Fibroblast of gingiva (primary cell): Measurements from ENCODE around the gene MED12L.
A peak's percentile ranks its signal among the peaks of the same experiment; 100 is the strongest.

Experiments
- DNase-seq: peaks from one replicate; pipeline ENCODE4 v3.0.0-alpha.2; 2011; ENCODE audit warnings: low read depth

Gene MED12L

GRCh38 chr3:151423091-151423490, 337.6 kb downstream of the MED12L start:
- no peak for DNase-seq

GRCh38 chr3:151425627-151426340, 340.3 kb downstream of the MED12L start:
- no peak for DNase-seq

GRCh38 chr3:151426341-151426657, 340.8 kb downstream of the MED12L start:
- no peak for DNase-seq

- DNase-seq = no peak
Measured at GRCh38 chr3:151428386-151428785, 342.9 kb downstream of the MED12L start.

DNA sequence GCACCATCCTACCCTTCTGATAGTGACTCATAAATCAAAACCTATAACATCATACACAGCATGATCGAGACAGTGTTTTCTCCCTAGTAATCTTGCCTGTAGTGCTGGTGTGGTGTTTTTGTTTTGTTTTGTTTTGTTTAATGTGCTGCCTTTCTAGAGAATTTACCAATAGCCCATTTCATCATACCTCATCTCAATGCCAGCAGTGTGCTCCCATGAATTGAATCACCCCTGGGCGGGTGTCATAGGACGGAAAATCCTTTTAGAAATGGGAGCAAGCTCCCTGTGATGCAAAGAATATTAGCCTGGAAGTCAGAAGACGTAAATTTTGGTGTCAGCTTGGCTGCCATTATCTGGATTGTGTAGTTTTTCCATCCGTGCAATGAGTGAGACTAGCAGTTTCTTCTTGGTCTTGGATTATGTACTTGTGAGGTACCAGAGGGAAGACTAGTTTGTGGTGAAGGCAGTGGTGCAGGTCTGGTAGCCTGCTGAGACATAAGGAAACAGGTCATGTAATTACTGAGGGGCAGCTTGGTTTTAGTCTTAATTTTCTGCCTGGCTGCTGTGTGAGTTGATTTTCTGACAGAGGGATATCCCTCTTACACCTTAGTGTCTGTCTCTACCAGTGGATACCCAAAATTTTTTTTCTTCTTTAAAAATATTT, 345.5 kb downstream of the MED12L start:
- DNase-seq = peak; percentile 63

DNA sequence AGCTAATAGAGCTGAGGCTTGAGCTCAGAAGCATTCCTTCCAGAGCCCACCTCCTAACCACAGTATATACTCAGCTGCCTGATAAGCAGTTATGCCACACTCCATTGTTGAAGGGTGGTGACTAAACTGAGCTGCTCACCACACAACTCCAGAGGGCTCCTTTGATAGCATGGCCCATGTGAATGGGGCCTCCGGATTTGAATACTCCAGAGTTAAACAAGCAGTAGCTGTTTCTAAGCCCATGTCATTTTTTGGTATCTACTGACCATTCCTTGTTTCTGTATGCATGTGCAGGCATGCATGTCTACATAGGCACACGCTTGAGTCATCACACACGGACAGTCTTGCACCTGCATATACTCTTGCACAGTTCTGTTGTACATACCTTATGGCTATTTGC, 346.5 kb downstream of the MED12L start:
- no peak for DNase-seq

DNA sequence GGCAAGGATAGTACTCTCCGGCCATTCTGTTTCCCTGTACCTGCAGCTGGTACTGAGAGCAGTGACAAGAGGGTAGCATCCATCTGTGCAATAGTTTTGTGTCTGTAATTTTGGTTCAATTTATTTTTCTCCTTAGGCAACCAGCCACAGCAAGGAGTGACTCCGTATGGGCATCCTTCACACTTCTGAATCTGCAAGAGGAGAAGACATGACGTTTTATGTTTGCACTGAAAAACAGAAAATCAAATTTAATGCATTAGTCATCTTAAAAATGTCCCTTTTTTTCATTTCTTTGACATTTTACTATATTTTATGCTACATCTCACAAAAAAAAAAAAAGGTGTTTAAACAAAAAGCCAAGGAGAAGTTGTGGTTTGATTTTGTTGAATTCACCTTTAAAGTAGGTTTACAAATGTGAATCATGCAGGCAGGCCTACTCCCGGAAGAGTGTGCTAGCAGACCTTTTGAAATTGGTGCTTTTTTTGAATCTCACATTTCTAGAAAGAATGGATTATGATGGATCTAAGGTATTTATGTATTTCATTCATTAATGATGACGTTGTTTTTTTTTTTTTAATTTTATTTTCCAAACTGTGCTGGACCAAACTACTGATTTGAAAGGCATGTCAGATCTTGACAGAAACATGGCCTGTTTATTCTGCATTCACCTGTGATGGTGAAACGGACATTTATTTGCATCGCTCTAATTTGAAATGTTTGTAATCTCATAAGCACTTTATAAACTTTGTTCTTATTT, 347.3 kb downstream of the MED12L start:
- DNase-seq = no peak

DNA sequence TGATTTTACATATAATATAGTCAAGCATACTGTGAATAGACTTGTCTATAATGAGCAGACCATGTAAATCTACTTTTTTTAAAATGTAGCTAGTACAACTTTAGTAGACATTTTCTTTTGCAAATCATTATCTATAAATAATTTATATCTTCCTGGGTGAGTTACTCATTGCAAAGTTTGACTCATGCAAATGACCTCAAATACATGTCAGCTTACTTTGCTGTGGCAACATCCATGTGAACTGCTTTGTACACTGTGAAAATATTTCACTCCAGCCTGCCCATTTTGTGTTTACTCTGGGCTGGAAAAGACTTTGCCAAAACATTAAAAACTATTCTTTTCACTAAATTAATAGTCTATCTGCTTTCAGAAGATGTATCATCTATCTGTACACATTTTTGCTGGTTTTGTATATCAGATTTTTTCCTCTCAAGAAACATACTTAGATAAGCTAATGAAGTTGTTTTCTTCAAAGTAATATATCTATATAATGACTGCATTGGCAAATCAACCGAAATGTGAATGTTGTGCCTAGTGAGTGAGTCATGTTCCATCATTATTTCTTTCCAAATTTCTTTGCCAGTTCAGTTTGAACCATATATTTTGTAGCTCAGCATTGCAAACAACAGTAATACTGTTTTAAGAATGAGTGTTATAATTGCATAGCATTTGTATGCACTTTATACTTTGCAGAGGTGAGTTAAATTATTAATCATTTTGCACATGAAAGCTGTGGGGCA, 348.9 kb downstream of the MED12L start:
- DNase-seq = peak; percentile 85

- no peak for DNase-seq
Measured at GRCh38 chr3:151436675-151437446, 351.4 kb downstream of the MED12L start.

GRCh38 chr3:151437906-151438305, 352.4 kb downstream of the MED12L start:
- DNase-seq = no peak

DNA sequence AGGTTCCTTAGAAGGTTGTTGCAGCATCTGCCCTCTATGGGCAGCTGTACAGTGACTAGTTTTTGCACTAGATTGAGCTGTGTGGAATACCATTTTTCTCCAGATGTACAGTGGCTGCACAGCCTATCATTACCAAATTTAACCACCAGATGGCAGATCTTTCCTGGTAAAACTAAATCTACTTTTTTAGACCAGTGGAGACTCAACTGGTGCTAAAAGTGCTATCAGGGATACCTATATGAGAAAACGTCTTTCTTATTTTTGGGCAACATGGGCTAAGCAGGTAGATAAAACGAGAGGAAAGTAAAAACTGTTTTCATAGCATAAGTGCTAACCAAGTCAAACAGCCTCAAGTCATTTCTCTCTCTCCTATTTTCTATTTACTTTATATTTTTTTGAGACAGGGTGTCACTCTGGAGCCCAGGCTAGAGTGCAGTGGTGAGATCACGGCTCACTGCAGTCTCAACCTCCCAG, 354.2 kb downstream of the MED12L start:
- peak; percentile 78 for DNase-seq

DNA sequence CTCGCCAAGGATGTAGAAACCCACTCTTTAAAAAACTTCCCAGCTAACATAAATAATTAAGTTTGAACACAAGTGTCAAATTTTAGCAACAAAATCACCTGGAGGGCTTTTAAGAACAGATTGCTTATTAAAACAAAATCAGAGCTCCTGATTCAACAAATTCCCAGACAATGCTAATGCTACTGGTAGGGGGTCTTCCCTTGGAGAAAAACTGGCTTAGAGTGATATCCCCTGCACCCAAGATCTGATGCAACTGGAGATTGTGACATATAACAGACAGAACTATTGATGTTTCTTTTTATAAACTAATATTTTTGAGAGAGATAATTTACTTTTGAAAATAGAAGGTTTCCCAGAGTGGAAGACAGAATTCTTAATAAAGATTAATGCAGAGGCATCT, 355.5 kb downstream of the MED12L start:
- no peak for DNase-seq

DNA sequence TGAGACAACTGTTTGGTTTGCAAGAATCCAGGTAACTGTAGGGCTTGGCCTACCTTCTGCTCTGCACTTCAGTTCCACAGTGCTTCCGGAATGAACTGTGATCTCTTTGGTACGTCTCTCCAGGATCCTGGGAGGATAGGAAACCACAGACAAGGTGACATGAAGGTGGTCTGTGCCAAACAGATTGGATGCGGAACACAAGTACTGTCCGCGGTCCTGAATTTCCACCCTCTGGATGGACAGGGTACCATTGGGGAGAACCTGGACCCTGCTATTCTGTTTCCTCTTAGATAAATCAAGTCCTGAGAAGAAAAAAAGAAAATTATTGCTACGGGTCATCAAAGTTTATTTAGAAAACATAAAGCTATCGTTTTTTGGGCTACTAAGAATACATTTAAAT, 358.1 kb downstream of the MED12L start:
- DNase-seq = no peak

DNA sequence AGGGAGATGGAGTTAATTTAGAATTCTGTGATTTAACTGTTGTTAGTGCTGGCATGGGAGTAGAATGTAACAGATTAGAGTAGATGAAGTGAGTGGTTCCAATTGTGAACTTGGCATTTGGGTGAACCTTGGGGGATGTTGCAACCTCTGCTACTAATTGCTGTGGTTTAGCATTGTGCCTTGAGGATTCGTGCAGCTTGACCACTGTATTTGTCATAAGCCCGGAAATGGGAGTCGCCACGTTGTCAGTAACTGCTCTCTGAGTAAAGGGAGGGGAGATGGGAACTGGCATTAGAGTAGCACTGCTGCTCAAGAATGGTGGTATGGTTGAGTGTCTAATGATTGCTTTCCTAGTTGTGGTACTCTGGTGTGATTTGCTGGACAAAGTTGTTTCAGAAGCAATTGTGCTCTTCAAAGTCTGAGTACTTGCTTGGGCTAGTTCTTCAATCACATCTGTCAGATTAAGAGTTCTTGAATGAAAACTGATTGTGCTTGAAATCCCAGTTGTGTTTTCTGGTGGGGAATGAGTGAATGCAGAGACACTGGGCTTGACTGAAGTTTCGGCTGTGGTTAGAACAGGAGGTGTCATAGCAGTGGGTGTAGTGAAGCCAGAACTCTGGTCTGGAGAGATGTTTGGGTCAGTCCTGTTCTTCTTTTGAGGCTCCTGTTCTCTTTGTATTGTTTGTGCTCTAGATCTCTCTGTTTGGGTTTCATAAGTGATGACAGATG, 360.0 kb downstream of the MED12L start:
- DNase-seq = peak; percentile 96

- no peak for DNase-seq
Measured at GRCh38 chr3:151446002-151446340, 360.5 kb downstream of the MED12L start.

DNA sequence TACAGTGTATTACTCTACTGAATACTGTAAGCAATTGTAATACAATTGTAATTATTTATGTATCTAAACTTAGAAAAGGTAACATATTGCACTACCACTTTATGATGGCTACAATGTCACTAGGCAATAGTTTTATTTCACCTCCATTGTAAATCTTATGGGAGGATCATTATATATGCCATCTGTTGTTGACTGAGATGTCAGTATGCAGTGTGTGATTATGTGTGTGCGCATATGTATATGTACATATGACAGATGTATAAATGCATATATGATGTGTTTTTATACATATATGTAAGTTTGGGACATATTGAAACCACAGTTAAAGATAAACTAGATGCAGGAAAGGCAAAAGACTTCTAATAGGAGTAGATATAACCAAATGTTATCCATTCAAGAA, 366.9 kb downstream of the MED12L start:
- no peak for DNase-seq

GRCh38 chr3:151452841-151453240, 367.4 kb downstream of the MED12L start:
- no peak for DNase-seq

DNA sequence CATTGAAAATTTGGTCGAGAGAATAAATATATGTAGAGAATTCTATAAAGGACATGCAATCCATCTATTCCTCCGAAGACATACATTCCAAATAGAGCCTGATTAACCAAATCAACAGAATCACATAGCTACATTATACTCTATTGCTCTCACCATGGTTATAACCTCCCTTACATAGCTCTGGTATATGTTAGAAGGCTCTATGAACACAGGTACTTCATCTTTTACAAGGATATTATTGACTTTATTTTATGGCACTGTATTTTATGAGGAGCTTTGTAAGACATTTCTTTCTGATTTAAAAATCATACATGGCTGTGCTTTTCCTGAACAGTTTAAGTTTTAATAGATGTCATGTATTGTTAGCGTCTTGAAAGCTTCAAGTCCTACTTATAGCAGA, 370.6 kb downstream of the MED12L start:
- DNase-seq = no peak

- no peak for DNase-seq
Measured at GRCh38 chr3:151459358-151459757, 373.9 kb downstream of the MED12L start.

DNA sequence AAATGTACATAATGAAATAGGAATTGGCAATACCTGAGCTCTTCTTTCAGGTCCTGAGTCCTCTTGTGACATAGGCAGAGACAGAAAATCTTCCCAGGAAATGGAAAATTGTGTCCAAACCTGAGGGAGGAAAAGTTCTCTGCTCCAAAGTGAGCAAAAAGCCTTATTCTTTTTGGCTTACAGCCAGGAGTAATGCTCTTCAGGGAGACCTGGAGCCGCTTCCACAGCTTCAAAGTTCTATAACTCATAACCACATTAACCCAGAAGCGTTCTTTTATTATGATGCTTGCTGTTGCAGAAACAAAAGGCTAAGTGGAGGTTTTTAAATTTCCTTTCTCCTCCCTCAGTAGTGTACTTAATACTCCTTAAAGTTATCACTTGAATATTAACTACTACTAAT, 374.8 kb downstream of the MED12L start:
- DNase-seq = no peak

DNA sequence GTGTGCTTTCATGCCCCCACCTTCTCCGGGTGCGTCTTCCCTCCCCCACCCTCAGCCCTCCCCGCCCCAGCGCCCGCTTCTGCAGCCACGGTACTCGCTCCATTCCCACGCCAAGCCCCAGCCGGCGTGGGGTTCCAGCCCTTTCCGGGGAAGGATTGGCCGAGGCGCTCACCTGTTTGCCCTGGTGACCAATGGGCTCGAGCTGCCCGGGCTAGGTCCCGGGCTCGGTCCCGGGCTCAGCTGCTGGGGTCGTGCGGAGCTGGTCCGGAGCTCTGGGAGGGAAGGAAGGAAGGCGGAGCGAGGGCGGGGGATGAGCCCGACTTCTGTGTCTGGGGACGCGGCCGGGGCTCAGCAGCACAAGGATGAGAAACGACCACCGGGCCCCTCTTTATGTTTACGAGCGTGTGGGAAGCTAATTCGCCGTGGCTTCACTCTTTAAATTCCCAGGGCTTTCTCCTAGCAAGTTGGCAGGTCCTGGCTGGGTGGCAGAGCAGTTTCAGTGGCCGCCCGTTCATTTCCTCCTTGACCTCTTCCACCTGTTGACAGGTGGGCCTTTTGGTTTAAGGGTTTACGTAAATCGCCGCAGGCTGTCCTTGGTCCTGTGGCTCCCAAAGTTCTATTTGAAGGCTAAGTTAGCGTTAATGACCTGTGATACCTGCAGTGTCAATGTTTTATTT, 375.4 kb downstream of the MED12L start, which contains the start of gene IGSF10:
Gene IGSF10 (minus strand): TSS at position 288 of the 677 bp plus-strand sequence. CDS start 2,352 bp downstream, outside the sequence.
- DNase-seq = no peak
